T-helper 2 cell treated with Interferon-gamma antibody and Interleukin-4, amounts not matched to agents 100 ng/mL and 5 ng/mL, for 36 hours (primary cell): ENCODE measurements around the gene SLC6A3. TPM values are rescaled to one million over a fixed set of nuclear protein-coding genes. Genes with fewer than 3 reads are reported as not detected.

Experiments
- intact Hi-C: fragments of 100-400 bp; cut with micrococcal nuclease; formaldehyde crosslinking; loops from one replicate; pipeline ENCODE4 v1.15.1; 2023
- total RNA-seq: library from RNA; stranded (reverse); gene quantifications from 2 replicates; pipeline ENCODE4 v1.2.3, GENCODE V29; 2022

SLC6A3 gene
- total RNA-seq, 1 donor from 2014 or later = 0.39 TPM

- intact Hi-C loops = no loop called here
Measured at GRCh38 chr5:1356873-1357787, 88.1 kb downstream of the SLC6A3 start.

- intact Hi-C loops = no loop called here
Measured at GRCh38 chr5:1354576-1354975, 90.7 kb downstream of the SLC6A3 start.

GRCh38 chr5:1352231-1353219 lies 92.7 kb downstream of the SLC6A3 start:
- intact Hi-C loops = no loop called here

- intact Hi-C loops = no loop called here
Measured at GRCh38 chr5:1351156-1351555, 94.1 kb downstream of the SLC6A3 start.

GRCh38 chr5:1349246-1349645 lies 96.0 kb downstream of the SLC6A3 start:
- intact Hi-C loops = loop anchor here (5.0 to 10.0 kb wide), 2 partner anchors 244 to 283 kb away; no protein-coding TSS in a partner anchor

GRCh38 chr5:1348986-1349245 lies 96.3 kb downstream of the SLC6A3 start:
- intact Hi-C loops = loop anchor here (5.0 to 10.0 kb wide), 2 partner anchors 244 to 283 kb away; no protein-coding TSS in a partner anchor

GRCh38 chr5:1347571-1347970 lies 97.7 kb downstream of the SLC6A3 start:
- intact Hi-C loops = loop anchor here (5.0 to 10.0 kb wide), 2 partner anchors 243 to 285 kb away; no protein-coding TSS in a partner anchor

GRCh38 chr5:1346627-1347440 lies 98.4 kb downstream of the SLC6A3 start:
- intact Hi-C loops = loop anchor here (5.0 to 10.0 kb wide), 2 partner anchors 242 to 285 kb away; no protein-coding TSS in a partner anchor

- intact Hi-C loops = loop anchor here (1.0 to 10.0 kb wide), 4 partner anchors 33 to 286 kb away; no protein-coding TSS in a partner anchor
Measured at GRCh38 chr5:1345876-1346626, 99.2 kb downstream of the SLC6A3 start.

GRCh38 chr5:1344975-1345838 lies 100.0 kb downstream of the SLC6A3 start, which contains the start of gene CLPTM1L:
TSS of gene CLPTM1L (minus strand) at chr5:1345099. CDS start at chr5:1344841, 258 bp downstream.
- intact Hi-C loops = loop anchor here (1.0 to 10.0 kb wide), 5 partner anchors 32 to 287 kb away; partner anchors contain the start of gene TERT

- intact Hi-C loops = loop anchor here (2.0 to 10.0 kb wide), 3 partner anchors 31 to 239 kb away; partner anchors contain the start of gene TERT
Measured at GRCh38 chr5:1343931-1344901, 101.0 kb downstream of the SLC6A3 start.

- intact Hi-C loops = loop anchor here (5.0 to 10.0 kb wide), 2 partner anchors 46 to 239 kb away; partner anchors contain the start of gene TERT
Measured at GRCh38 chr5:1343315-1343751, 101.9 kb downstream of the SLC6A3 start.

Other genes with a start within 250 kb of the SLC6A3 start
- gene SLC6A19, start 243.8 kb downstream of the SLC6A3 start, total RNA-seq = not detected in 2 replicates
- not detected in 2 replicates for gene SLC6A18, start 220.1 kb downstream of the SLC6A3 start, total RNA-seq
- gene TERT, start 150.4 kb downstream of the SLC6A3 start, total RNA-seq = 9.0 and 11.2 TPM in 2 replicates
- gene CLPTM1L, start 100.3 kb downstream of the SLC6A3 start, total RNA-seq = 116 and 118 TPM in 2 replicates
- 73.9 and 74.9 TPM in 2 replicates for gene LPCAT1, start 78.5 kb upstream of the SLC6A3 start, total RNA-seq